Fibroblast of lung (primary cell): ENCODE measurements around the gene UNC79. TPM values are rescaled to one million over a fixed set of nuclear protein-coding genes. Genes with fewer than 3 reads are reported as not detected.

Source experiments
- DNase-seq, 2 donors: peaks; one replicate each; pipeline versions ENCODE4 v3.0.0 to v3.0.0-alpha.2; 2010; ENCODE audit warnings: low read depth in 2 of 2
- H2AFZ ChIP-seq: 2 replicates; pipeline ENCODE4 v1.5.1; 2012; ENCODE audit warnings: low read length, control low read depth, inconsistent platforms
- H3K27ac ChIP-seq: 2 replicates; pipeline ENCODE4 v1.5.1; 2011; ENCODE audit warnings: low read length, control low read depth; ENCODE audit not compliant: insufficient read depth
- H3K27me3 ChIP-seq: 2 replicates; pipeline ENCODE4 v1.5.1; 2011; ENCODE audit warnings: mild to moderate bottlenecking, low read length; ENCODE audit not compliant: control insufficient read depth, insufficient read depth
- H3K36me3 ChIP-seq: 2 replicates; pipeline ENCODE4 v1.5.1; 2011; ENCODE audit warnings: low read length; ENCODE audit not compliant: control insufficient read depth, insufficient read depth
- H3K4me1 ChIP-seq: 2 replicates; pipeline ENCODE4 v1.5.1; 2011; ENCODE audit warnings: low read length; ENCODE audit not compliant: control insufficient read depth, insufficient read depth; ENCODE audit errors: extremely low read depth
- H3K4me2 ChIP-seq: 2 replicates; pipeline ENCODE4 v1.5.1; 2011; ENCODE audit warnings: low read length, control low read depth; ENCODE audit not compliant: insufficient read depth; ENCODE audit errors: extremely low read depth
- H3K4me3 ChIP-seq, 4 experiments: fragments of 200-600 bp in 1 of 4; sonication (generic) in 1 of 4; replicated peaks in 1 of 4; 2 replicates each; pipeline ENCODE4 v1.5.1; 2011 to 2016; ENCODE audit warnings: low read length in 4 of 4, low read depth in 3 of 4, mild to moderate bottlenecking in 3 of 4, control low read depth in 2 of 4, inconsistent platforms in 1 of 4, mixed read lengths in 1 of 4; ENCODE audit not compliant: insufficient read depth in 1 of 4; ENCODE audit errors: control extremely low read depth in 1 of 4
- H3K79me2 ChIP-seq: 2 replicates; pipeline ENCODE4 v1.5.1; 2012; ENCODE audit warnings: mild to moderate bottlenecking, low read length, inconsistent platforms; ENCODE audit not compliant: control insufficient read depth, insufficient read depth
- H3K9ac ChIP-seq: 2 replicates; pipeline ENCODE4 v1.5.1; 2011; ENCODE audit warnings: mild to moderate bottlenecking, low read length, control low read depth; ENCODE audit not compliant: insufficient read depth
- H3K9me3 ChIP-seq: 2 replicates; pipeline ENCODE4 v1.5.1; 2012; ENCODE audit warnings: low read depth, low read length; ENCODE audit not compliant: control insufficient read depth, insufficient read depth
- H4K20me1 ChIP-seq: 2 replicates; pipeline ENCODE4 v1.5.1; 2011; ENCODE audit warnings: low read length; ENCODE audit not compliant: control insufficient read depth, insufficient read depth; ENCODE audit errors: extremely low read depth
- EZH2 ChIP-seq: IDR thresholded peaks from 2 replicates; pipeline ENCODE4 v1.5.1; 2012; ENCODE audit warnings: low read length, control low read depth, mild to moderate bottlenecking; ENCODE audit errors: missing control alignments
- polyA plus RNA-seq, 2 donors: library from polyadenylated mRNA; depleted of rRNA in 1 of 2; stranded (reverse) in 1 of 2; unstranded in 1 of 2; fragments of >200 nt; gene quantifications; 2 replicates each; pipeline ENCODE4 v1.2.1, GENCODE V29; 2011 to 2012; ENCODE audit warnings: missing spikeins in 1 of 2
- total RNA-seq: library from RNA; depleted of rRNA; stranded (reverse); fragments of >200 nt; gene quantifications from 2 replicates; pipeline ENCODE4 v1.2.1, GENCODE V29; 2014
- TF ChIP-seq, protein P1 (sequence below), 2 donors: IDR thresholded peaks in 1 of 2; conservative IDR thresholded peaks in 1 of 2; 1 replicate in 1 of 2; 2 replicates in 1 of 2; pipeline ENCODE4 v1.5.1; 2011 to 2012; ENCODE audit warnings: low read length in 2 of 2, control low read depth in 1 of 2, inconsistent platforms in 1 of 2, low read depth in 1 of 2, mild to moderate bottlenecking in 1 of 2

UNC79 gene
- total and polyA plus RNA-seq, 2 donors (not counting 1 experiment from before 2014, with no cell fraction given): 0.02 to 0.17 TPM

GRCh38 chr14:93643676-93644075 is 212.9 kb downstream of the UNC79 start:
- Histone ChIP-seq H4K20me1 (no peaks in the 10 kb centered on the region), H2AFZ (no peak overlapping the region), H3K27me3 (no peaks in the 10 kb centered on the region), H3K4me3 (no peak overlapping the region), H3K79me2 (no peaks in the 10 kb centered on the region), H3K9me3 (no peaks in the 10 kb centered on the region), H3K9ac (no peak overlapping the region), H3K36me3 (no peaks in the 10 kb centered on the region), H3K27ac (no peak overlapping the region), H3K4me2 (no peak overlapping the region), H3K4me1 (no peaks in the 10 kb centered on the region)
- no peak for DNase-seq
- TF ChIP-seq, protein P1, sequence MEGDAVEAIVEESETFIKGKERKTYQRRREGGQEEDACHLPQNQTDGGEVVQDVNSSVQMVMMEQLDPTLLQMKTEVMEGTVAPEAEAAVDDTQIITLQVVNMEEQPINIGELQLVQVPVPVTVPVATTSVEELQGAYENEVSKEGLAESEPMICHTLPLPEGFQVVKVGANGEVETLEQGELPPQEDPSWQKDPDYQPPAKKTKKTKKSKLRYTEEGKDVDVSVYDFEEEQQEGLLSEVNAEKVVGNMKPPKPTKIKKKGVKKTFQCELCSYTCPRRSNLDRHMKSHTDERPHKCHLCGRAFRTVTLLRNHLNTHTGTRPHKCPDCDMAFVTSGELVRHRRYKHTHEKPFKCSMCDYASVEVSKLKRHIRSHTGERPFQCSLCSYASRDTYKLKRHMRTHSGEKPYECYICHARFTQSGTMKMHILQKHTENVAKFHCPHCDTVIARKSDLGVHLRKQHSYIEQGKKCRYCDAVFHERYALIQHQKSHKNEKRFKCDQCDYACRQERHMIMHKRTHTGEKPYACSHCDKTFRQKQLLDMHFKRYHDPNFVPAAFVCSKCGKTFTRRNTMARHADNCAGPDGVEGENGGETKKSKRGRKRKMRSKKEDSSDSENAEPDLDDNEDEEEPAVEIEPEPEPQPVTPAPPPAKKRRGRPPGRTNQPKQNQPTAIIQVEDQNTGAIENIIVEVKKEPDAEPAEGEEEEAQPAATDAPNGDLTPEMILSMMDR (conservative IDR thresholded peaks at IDR 0.05 in 1 of 2, IDR thresholded peaks at IDR 0.05 in 1 of 2; ENCODE audit: low read depth in 1 of 2, low read length in 2 of 2): no peak
- TF ChIP-seq EZH2: no peak

DNA sequence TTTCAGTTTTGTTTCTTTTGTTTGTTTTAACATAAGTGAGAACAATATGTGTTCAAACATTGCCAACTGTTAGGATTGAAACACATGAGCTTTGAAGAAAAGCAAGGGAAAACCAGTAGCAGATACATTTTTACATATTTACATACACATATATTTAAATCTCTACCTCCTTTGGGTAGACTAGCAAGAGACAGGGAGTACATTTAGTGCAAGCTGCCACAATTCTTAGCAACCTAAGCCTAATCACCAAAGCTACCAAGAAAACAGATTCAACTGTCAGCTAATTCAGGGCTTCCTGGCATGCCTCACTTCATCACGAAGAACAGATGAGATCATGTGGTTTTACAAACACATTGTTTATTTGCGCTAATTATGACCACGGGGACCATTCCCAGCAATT is 214.5 kb downstream of the UNC79 start:
- no peaks in the 10 kb centered on the region for H3K4me1 ChIP-seq
- no peaks in the 10 kb centered on the region for H3K9me3 ChIP-seq
- H3K4me3 ChIP-seq: no peak overlapping the region
- H3K27me3 ChIP-seq: no peaks in the 10 kb centered on the region
- H3K79me2 ChIP-seq: no peaks in the 10 kb centered on the region
- no peak overlapping the region for H2AFZ ChIP-seq
- no peak overlapping the region for H3K27ac ChIP-seq
- TF ChIP-seq, protein P1 (conservative IDR thresholded peaks at IDR 0.05 in 1 of 2, IDR thresholded peaks at IDR 0.05 in 1 of 2; ENCODE audit: low read depth in 1 of 2, low read length in 2 of 2): no peak
- TF ChIP-seq EZH2: no peak
- H3K36me3 ChIP-seq: no peaks in the 10 kb centered on the region
- no peak for DNase-seq
- no peaks in the 10 kb centered on the region for H4K20me1 ChIP-seq
- no peak overlapping the region for H3K9ac ChIP-seq
- H3K4me2 ChIP-seq: no peak overlapping the region

DNA sequence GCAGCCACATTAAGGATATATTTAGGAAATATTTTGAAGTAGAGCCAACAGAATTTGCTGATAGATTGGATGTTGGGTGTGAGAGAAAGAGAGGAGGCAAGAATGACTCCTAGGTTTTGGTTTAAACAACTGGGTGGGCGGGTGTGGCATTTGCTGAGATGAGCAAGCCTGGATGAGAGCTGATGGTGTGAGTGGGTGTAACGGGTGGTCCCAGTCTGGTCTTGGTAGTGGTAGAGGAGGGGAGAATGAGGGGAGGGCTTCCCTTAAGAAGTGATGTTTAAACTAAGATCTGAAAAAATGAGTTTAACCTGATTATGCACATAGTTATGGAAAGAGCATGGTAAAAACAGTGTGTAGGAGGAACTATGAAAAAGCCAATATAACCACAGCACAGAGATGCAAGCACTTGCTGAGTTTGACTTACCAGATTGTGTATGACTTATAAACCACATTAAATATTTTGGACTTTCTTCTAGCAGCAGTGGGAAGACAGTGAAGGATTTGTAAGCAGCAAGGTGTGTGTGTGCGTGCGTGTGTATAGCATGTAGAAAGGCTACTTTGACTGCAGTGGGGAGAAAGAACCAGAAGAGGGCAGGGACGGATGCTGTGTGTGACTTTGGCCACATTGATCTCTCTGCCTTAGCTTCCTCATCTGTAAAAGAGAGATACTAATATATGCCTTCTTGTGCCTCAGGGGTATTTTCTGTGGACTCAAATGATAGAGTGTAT is 217.9 kb downstream of the UNC79 start:
- DNase-seq: no peak
- Histone ChIP-seq H3K79me2 (no peaks in the 10 kb centered on the region), H3K27me3 (no peaks in the 10 kb centered on the region), H3K4me1 (no peaks in the 10 kb centered on the region), H2AFZ (no peak overlapping the region), H4K20me1 (no peaks in the 10 kb centered on the region), H3K4me2 (no peak overlapping the region), H3K9ac (no peak overlapping the region), H3K36me3 (no peaks in the 10 kb centered on the region), H3K9me3 (no peaks in the 10 kb centered on the region), H3K4me3 (no peak overlapping the region), H3K27ac (no peak overlapping the region)
- no peak for TF ChIP-seq EZH2
- TF ChIP-seq, protein P1 (conservative IDR thresholded peaks at IDR 0.05 in 1 of 2, IDR thresholded peaks at IDR 0.05 in 1 of 2; ENCODE audit: low read depth in 1 of 2, low read length in 2 of 2): no peak
